Pancreas (tissue), 10 donors: ENCODE measurements around the gene OARD1. TPM values are rescaled to one million over a fixed set of nuclear protein-coding genes. Genes with fewer than 3 reads are reported as not detected.
A peak's percentile ranks its signal among the peaks of the same experiment; 100 is the strongest.

Experiments used
- ATAC-seq, 4 donors: fragments of 200-7000 bp; cut with Tn5 transposase; one replicate each; pipeline versions ENCODE4 v1.8.0 to v1.9.1; 2020; ENCODE audit warnings: mild to moderate bottlenecking in 4 of 4, moderate library complexity in 4 of 4
- DNase-seq, 6 donors: peaks; one replicate each; pipeline ENCODE4 v3.0.0-alpha.2; 2020
- FAIRE-seq: peaks from 2 replicates; lab custom pipeline; 2012; peaks lifted over from hg19 to GRCh38; lab: Jason Lieb, UNC
- H3K27ac ChIP-seq, 4 donors: fragments of 200-600 bp; sonication (generic); 1 replicate in 3 of 4; 2 replicates in 1 of 4; pipeline versions ENCODE4 v1.5.0 to v1.8.0; 2020
- H3K27me3 ChIP-seq, 4 donors: fragments of 200-600 bp; one replicate each; pipeline ENCODE4 v1.8.0; 2021
- H3K36me3 ChIP-seq, 3 donors: fragments of 200-600 bp; sonication (generic) in 1 of 3; one replicate each; pipeline versions ENCODE4 v1.5.0 to v1.8.0; 2020 to 2021
- H3K4me1 ChIP-seq, 3 donors: fragments of 200-600 bp; one replicate each; pipeline ENCODE4 v1.8.0; 2021
- H3K4me3 ChIP-seq, 4 donors: fragments of 200-600 bp; sonication (generic) in 2 of 4; one replicate each; pipeline versions ENCODE4 v1.5.0 to v1.8.0; 2020 to 2021
- H3K9me3 ChIP-seq, 4 donors: fragments of 200-600 bp; one replicate each; pipeline ENCODE4 v1.8.0; 2021
- WGBS, 2 donors: extraction: QIAGEN DNeasy Blood & Tissue Kit; methylation state at CpG; one replicate each; pipeline ENCODE4 v1.1.7; 2013; 5-methylcytosine and 5-hydroxymethylcytosine counted together
- intact Hi-C, 3 donors: fragments of 100-400 bp; cut with DNase I; formaldehyde crosslinking; loops; one replicate each; pipeline versions ENCODE4 v1.11.1 to v1.14.2; 2022
- polyA plus RNA-seq, 2 donors: library from polyadenylated mRNA; stranded (reverse); fragments of 200-250 nt; gene quantifications; one replicate each; pipeline ENCODE4 v1.2.3, GENCODE V29; 2013
- total RNA-seq, 6 donors: library from RNA; stranded (reverse); fragmentation: NEBNext Ultra II Directional in 4 of 6; extraction: Animal tissue kit (Norgen Biotek cat#: 25700) in 4 of 6; gene quantifications; one replicate each; pipeline versions ENCODE4 v1.2.1 to v1.2.4, GENCODE V29; 2021 to 2023
- TF ChIP-seq, protein P1 (sequence below), 4 donors: fragments of 200-600 bp; sonication (generic) in 3 of 4; IDR thresholded peaks; one replicate each; pipeline versions ENCODE4 v1.5.0 to v1.8.0; 2021; ENCODE audit warnings: antibody characterized with exemption in 4 of 4
- donor health status: healthy with polysubstance abuse.
- donor health status: DM: no; HTN: no; CAD: no; lungs with moderate emphysema.
- donor health status: DM: no; HTN: no; CAD: no.
- donor health status: control.
- donor health status: control.
- donor health status: Bipolar disorder and iron deficiency.
- donor health status: DM: yes; HTN: yes; CAD: no.
- donor health status: DM: no; HTN: no; CAD: no.
- donor health status: DM: no; HTN: no; CAD: no.
- donor health status: DM: yes; HTN: yes; CAD: no.

Gene OARD1
- total and polyA plus RNA-seq, 8 donors: 16.0 to 30.9 (median 21.3) TPM

- 47 to 52% methylated on average over 10 of the region's 10 CpGs for WGBS, 2 donors
- peak; percentile 72 to 79 (median 78) for ATAC-seq
- no peaks in the 10 kb centered on the region for H3K9me3 ChIP-seq
- H3K27ac ChIP-seq: peak within 1 kb of the TSS; percentile 62 to 90 (median 81)
- peaks cover 0 to under 1% (median 0%) of the 10 kb centered on the region in 3 donors for H3K36me3 ChIP-seq
- TF ChIP-seq, protein P1, sequence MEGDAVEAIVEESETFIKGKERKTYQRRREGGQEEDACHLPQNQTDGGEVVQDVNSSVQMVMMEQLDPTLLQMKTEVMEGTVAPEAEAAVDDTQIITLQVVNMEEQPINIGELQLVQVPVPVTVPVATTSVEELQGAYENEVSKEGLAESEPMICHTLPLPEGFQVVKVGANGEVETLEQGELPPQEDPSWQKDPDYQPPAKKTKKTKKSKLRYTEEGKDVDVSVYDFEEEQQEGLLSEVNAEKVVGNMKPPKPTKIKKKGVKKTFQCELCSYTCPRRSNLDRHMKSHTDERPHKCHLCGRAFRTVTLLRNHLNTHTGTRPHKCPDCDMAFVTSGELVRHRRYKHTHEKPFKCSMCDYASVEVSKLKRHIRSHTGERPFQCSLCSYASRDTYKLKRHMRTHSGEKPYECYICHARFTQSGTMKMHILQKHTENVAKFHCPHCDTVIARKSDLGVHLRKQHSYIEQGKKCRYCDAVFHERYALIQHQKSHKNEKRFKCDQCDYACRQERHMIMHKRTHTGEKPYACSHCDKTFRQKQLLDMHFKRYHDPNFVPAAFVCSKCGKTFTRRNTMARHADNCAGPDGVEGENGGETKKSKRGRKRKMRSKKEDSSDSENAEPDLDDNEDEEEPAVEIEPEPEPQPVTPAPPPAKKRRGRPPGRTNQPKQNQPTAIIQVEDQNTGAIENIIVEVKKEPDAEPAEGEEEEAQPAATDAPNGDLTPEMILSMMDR (IDR thresholded peaks at IDR 0.05): peak; percentile 69 to 77 (median 72)
- peaks cover 31 to 45% (median 37%) of the 10 kb centered on the region in 3 donors for H3K4me1 ChIP-seq
- peak within 1 kb of the TSS in 3 of 4 donors; percentile 31 to 69 (median 34) for H3K4me3 ChIP-seq
- intact Hi-C loops: loop anchor here in 1 of 3 donors (10.0 kb wide), 1 partner anchor 145 kb away; no protein-coding TSS in a partner anchor
- FAIRE-seq: no peak
- H3K27me3 ChIP-seq: no peaks in the 10 kb centered on the region
- DNase-seq: peak in 5 of 6 donors; percentile 78 to 87 (median 80)
Measured at GRCh38 chr6:41039060-41039998, 32.8 kb downstream of the OARD1 start, which contains the start of gene UNC5CL. Gene UNC5CL, minus strand, starts transcription at chr6:41039221. Its CDS starts 4,147 bp downstream, at chr6:41035074.

- ATAC-seq (no peak), FAIRE-seq (no peak), DNase-seq (no peak)
- WGBS, 2 donors: 77 to 81% methylated on average over 3 of the region's 3 CpGs
- Histone ChIP-seq H3K27me3 (no peaks in the 10 kb centered on the region), H3K36me3 (peaks cover 0 to 7% (median 0%) of the 10 kb centered on the region in 3 donors), H3K9me3 (no peaks in the 10 kb centered on the region), H3K27ac (peak overlapping the region in 2 of 4 donors; percentile 88 to 90), H3K4me1 (peaks cover 31 to 52% (median 37%) of the 10 kb centered on the region in 3 donors), H3K4me3 (peak overlapping the region in 3 of 4 donors; percentile 31 to 69 (median 34))
- TF ChIP-seq, protein P1 (IDR thresholded peaks at IDR 0.05): no peak
- intact Hi-C loops: loop anchor here in 1 of 3 donors (10.0 kb wide), 1 partner anchor 143 kb away; no protein-coding TSS in a partner anchor
Measured at GRCh38 chr6:41038205-41038604, 34.0 kb downstream of the OARD1 start.

- intact Hi-C loops: loop anchor here in 1 of 3 donors (10.0 kb wide), 1 partner anchor 143 kb away; no protein-coding TSS in a partner anchor
- H3K9me3 ChIP-seq: no peaks in the 10 kb centered on the region
- H3K27ac ChIP-seq: peak overlapping the region in 2 of 4 donors; percentile 88 to 90
- H3K36me3 ChIP-seq: peaks cover 0 to 7% (median 0%) of the 10 kb centered on the region in 3 donors
- WGBS, 2 donors: 84% methylated on average over 13 of the region's 13 CpGs
- peak overlapping the region in 2 of 4 donors; percentile 34 to 69 for H3K4me3 ChIP-seq
- TF ChIP-seq, protein P1 (IDR thresholded peaks at IDR 0.05): no peak
- ATAC-seq (no peak), FAIRE-seq (no peak), DNase-seq (no peak)
- H3K4me1 ChIP-seq: peaks cover 31 to 52% (median 37%) of the 10 kb centered on the region in 3 donors
- H3K27me3 ChIP-seq: no peaks in the 10 kb centered on the region
Measured at GRCh38 chr6:41037107-41037900, 34.9 kb downstream of the OARD1 start.

DNA sequence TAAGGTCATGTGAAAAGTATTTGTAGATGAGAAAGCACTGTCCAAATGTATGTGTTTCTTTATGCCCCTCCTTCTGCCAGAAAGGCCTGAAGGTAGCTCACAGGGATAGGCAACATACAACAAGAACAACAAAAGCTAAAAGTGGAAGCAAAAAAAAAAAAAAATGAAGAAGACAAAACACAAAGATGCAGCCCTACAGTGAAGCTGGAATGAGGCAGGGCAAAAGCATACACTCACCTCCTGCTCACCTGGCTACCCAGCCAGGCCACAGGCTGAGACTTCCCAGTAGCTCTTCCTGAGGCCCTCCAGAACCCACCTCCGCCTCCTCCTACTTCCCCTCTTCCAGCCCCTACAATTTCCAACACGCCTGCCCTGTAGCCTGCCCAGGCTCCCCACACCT is 35.6 kb downstream of the OARD1 start:
- no peaks in the 10 kb centered on the region for H3K27me3 ChIP-seq
- intact Hi-C loops: loop anchor here in 1 of 3 donors (10.0 kb wide), 1 partner anchor 142 kb away; no protein-coding TSS in a partner anchor
- 90 to 99% methylated on average over 2 of the region's 2 CpGs for WGBS, 2 donors
- peak overlapping the region in 2 of 4 donors; percentile 88 to 90 for H3K27ac ChIP-seq
- H3K4me1 ChIP-seq: peaks cover 31 to 52% (median 37%) of the 10 kb centered on the region in 3 donors
- FAIRE-seq (no peak), DNase-seq (no peak), ATAC-seq (no peak)
- H3K4me3 ChIP-seq: peak overlapping the region in 2 of 4 donors; percentile 34 to 69
- H3K36me3 ChIP-seq: peaks cover 0 to 7% (median 0%) of the 10 kb centered on the region in 3 donors
- TF ChIP-seq, protein P1 (IDR thresholded peaks at IDR 0.05): no peak
- H3K9me3 ChIP-seq: no peaks in the 10 kb centered on the region
